RWPE1 (cell line): ENCODE measurements around the gene IFT52.
"Not testable (repeated sequence)": the region's sequence is repeated elsewhere in the genome, so short reads cannot be mapped to it uniquely, and the experiment has no call there.

ENCODE experiments used
- CTCF ChIA-PET: fragments of 350-600 bp; sonication (Branson Sonifier 250); formaldehyde crosslinking; extraction: SDS; loops from one replicate; lab custom pipeline; 2021; lab: Yijun Ruan, JAX
- POLR2A ChIA-PET: fragments of 400-600 bp; formaldehyde crosslinking; extraction: SDS; loops from one replicate; lab custom pipeline; 2020; ENCODE audit warnings: antibody characterized with exemption; ENCODE audit not compliant: low non-redundant PET; lab: Yijun Ruan, JAX
- DNase-seq: peaks from one replicate; pipeline ENCODE4 v3.0.0; 2012; ENCODE audit warnings: low spot score
- H3K27ac ChIP-seq: fragments of 450-650 bp; 2 replicates; pipeline ENCODE4 v1.5.1; 2017
- TF ChIP-seq, protein P1 (sequence below): fragments of 450-650 bp; conservative IDR thresholded peaks from 2 replicates; pipeline ENCODE4 v1.5.1; 2017; ENCODE audit warnings: low read depth, mild to moderate bottlenecking

The IFT52 gene

DNA sequence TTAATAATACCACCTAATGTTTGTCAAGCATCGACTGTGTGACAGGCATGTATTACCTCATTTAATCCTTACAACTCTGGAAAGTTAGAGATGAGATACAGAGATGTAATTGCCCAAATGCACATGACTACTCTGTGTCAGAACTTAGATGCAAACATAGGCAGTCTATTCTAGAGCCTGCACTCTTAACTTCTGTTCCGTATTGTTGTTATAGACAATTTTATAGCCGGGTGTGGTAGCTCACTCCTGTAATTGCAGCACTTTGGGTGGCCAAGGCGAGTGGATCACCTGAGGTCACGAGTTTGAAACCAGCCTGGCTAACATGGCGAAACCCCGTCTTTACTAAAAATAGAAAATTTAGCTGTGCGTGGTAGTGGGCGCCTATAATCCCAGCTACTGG, 15.0 kb downstream of the IFT52 start:
- TF ChIP-seq, protein P1, sequence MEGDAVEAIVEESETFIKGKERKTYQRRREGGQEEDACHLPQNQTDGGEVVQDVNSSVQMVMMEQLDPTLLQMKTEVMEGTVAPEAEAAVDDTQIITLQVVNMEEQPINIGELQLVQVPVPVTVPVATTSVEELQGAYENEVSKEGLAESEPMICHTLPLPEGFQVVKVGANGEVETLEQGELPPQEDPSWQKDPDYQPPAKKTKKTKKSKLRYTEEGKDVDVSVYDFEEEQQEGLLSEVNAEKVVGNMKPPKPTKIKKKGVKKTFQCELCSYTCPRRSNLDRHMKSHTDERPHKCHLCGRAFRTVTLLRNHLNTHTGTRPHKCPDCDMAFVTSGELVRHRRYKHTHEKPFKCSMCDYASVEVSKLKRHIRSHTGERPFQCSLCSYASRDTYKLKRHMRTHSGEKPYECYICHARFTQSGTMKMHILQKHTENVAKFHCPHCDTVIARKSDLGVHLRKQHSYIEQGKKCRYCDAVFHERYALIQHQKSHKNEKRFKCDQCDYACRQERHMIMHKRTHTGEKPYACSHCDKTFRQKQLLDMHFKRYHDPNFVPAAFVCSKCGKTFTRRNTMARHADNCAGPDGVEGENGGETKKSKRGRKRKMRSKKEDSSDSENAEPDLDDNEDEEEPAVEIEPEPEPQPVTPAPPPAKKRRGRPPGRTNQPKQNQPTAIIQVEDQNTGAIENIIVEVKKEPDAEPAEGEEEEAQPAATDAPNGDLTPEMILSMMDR = no peak
- no peak for DNase-seq
- POLR2A ChIA-PET = no interaction called here
- CTCF ChIA-PET = interaction anchor here (0.6 kb wide), 1 partner anchor 308 kb away, joined by 3 read pairs; no protein-coding TSS in a partner anchor
- no peak overlapping the region for H3K27ac ChIP-seq

DNA sequence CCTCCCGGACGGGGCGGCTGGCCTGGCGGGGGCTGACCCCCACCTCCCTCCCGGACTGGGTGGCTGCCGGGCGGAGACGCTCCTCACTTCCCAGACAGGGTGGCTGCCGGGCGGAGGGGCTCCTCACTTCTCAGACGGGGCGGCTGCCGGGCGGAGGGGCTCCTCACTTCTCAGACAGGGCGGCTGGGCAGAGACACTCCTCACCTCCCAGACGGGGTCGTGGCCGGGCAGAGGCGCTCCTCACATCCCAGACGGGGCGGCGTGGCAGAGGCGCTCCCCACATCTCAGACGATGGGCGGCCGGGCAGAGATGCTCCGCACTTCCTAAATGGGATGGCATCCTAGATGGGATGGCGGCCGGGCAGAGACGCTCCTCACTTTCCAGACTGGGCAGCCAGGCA, 16.5 kb downstream of the IFT52 start:
- CTCF ChIA-PET = interaction anchor here (0.6 kb wide), 1 partner anchor 140 kb away, joined by 3 read pairs; no protein-coding TSS in a partner anchor
- POLR2A ChIA-PET, H3K27ac ChIP-seq, DNase-seq: not testable (repeated sequence)

DNA sequence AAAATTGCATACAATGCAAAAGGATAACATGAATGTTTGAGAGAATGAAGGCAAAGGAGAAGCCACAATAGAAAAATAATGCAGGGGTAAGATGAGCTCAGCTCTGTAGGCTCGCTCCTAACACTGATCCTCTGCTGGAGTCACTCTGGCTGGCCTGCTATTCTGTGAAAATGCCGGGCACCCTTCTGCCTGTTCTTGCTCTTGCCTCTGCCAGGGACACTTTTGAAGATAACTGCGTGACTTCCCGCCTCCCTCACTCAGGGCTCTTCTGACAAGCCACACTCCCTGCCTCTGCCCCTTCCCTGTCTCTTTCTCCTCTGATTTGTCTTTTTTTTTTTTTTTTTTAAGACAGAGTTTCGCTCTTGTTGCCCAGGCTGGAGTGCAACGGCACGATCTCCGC, 40.9 kb downstream of the IFT52 start:
- TF ChIP-seq, protein P1 = no peak
- ChIA-PET CTCF (interaction anchor here (0.6 to 0.7 kb wide), 2 partner anchors 83 to 227 kb away, joined by 5 read pairs; no protein-coding TSS in a partner anchor), POLR2A (no interaction called here)
- no peak for DNase-seq
- no peak overlapping the region for H3K27ac ChIP-seq

DNA sequence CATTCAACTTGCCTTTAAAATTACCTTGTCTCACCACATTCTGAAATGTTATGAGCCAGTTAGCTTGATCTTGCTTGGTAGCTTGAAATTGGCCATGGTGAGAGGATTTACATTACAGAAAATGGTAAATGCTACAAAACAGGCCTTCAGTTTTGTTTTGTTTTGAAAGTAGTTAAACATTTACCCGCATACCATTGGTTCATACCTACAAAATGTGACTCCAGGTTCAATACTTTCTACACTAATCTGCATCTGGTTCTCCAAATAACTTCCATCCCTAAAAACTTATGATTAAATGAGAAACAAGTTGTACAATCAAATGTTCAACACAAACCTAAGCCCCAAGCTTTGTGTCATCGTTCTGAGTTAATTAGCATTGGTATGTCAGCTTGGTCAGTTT, 45.7 kb downstream of the IFT52 start:
- TF ChIP-seq, protein P1 = no peak
- CTCF ChIA-PET = interaction anchor here (0.6 to 1.0 kb wide), 5 partner anchors 108 to 1801 kb away, joined by 3 to 8 read pairs (median 3); partner anchors contain the start of gene FITM2
- no peak overlapping the region for H3K27ac ChIP-seq
- DNase-seq = no peak
- POLR2A ChIA-PET = no interaction called here

DNA sequence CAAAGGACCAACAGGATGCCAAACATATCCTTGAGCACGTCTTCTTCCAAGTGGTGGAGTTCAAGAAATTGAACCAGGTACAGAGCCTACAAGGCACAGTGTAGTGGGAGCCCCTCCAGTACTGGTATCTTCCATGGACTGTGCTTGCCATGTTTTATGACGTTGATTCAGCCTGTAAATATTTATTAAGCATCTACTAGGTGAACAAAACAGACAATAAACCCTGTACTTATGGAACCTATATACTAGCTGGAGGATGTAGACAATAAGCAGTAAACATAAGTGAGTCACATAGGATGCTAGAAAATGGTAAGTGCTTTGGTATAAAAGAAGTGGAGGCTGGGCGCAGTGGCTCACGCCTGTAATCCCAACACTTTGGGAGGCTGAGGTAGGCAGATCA, 51.8 kb downstream of the IFT52 start:
- ChIA-PET CTCF (no interaction called here), POLR2A (no interaction called here)

DNA sequence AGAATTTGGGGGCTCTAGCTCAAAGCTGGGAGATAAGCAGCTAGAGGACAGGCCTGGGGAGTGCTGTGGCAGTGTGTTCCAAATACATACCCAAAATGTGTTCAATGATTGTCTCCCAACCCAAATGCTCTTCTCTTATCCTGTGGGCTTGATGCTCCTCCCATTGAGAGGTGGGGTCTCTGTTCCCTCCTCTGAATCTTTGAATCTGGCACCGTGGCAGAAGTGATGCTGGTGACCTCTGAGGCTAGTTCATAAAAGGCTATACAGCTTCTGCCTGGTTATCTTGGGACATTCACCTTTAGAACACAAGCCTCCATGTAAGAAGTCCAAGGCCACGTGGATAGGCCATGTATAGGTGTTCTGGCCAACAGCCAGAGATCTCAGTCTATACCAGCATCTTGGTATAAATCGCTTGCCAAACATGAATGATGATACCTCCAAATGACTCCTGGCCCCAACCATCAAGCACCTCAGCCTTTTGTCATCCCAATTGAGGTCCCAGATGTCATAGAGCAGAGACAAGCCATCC, 60.3 kb downstream of the IFT52 start:
- ChIA-PET CTCF (interaction anchor here (0.8 to 1.0 kb wide), 3 partner anchors 10 to 114 kb away, joined by 3 to 5 read pairs (median 4); no protein-coding TSS in a partner anchor), POLR2A (no interaction called here)
- H3K27ac ChIP-seq = no peak overlapping the region
- no peak for DNase-seq
- TF ChIP-seq, protein P1 = no peak

More for the DNA sequence above, 51.8 kb downstream of the IFT52 start:
- H3K27ac ChIP-seq = no peak overlapping the region
- DNase-seq = no peak
- TF ChIP-seq, protein P1 = no peak

DNA sequence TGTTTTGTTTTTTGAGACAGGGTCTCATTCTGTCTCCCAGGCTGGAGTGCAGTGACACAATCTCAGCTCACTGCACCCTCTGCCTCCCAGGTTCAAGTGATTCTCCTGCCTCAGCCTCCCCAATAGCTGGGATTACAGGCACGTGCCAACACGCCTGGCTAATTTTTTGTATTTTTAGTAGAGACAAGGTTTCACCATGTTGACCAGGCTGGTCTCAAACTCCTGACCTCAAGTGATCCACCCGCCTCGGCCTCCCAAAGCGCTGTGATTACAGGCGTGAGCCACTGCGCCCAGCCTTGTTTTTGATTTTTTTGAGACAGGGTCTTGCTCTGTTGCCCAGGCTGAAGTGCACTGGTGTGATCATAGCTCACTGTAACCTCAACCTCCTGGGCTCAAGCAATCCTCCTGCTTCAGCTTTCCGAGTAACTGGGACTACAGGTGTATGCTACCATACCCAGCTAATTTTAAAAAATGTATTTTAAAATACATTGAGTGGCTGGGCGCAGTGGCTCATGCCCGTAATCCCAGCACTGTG, 61.0 kb downstream of the IFT52 start:
- DNase-seq, CTCF ChIA-PET, POLR2A ChIA-PET, H3K27ac ChIP-seq: not testable (repeated sequence)
